ENCODE measurements around the gene KASH5.
A peak's percentile ranks its signal among the peaks of the same experiment; 100 is the strongest.
"Not testable (repeated sequence)": the region's sequence is repeated elsewhere in the genome, so short reads cannot be mapped to it uniquely, and the experiment has no call there.

The KASH5 gene

GRCh38 chr19:49439836-49440235 is 51.8 kb downstream of the KASH5 start:
- no peak for DNase-seq

GRCh38 chr19:49440439-49441209 is 52.6 kb downstream of the KASH5 start:
- no peak for DNase-seq

GRCh38 chr19:49441210-49441959 is 53.3 kb downstream of the KASH5 start, which contains the start of gene SLC17A7:
Gene SLC17A7 (minus strand): TSS chr19:49441527. CDS start chr19:49441379, 148 bp downstream.
- peak; percentile 36 for DNase-seq

- DNase-seq = no peak
These were observed 53.9 kb downstream of the KASH5 start for GRCh38 chr19:49441960-49442350.

- DNase-seq = no peak
These were observed 54.3 kb downstream of the KASH5 start for GRCh38 chr19:49442354-49442753.

GRCh38 chr19:49442771-49443365 is 54.8 kb downstream of the KASH5 start:
- DNase-seq = peak; percentile 53

GRCh38 chr19:49443366-49444099 is 55.5 kb downstream of the KASH5 start:
- DNase-seq = peak; percentile 91

GRCh38 chr19:49444100-49444700 is 56.2 kb downstream of the KASH5 start:
- DNase-seq = not testable (repeated sequence)

GRCh38 chr19:49445997-49446396 is 57.9 kb downstream of the KASH5 start:
- DNase-seq = no peak

- DNase-seq = no peak
These were observed 59.7 kb downstream of the KASH5 start for GRCh38 chr19:49447485-49448431.

GRCh38 chr19:49448432-49448786 is 60.4 kb downstream of the KASH5 start:
- DNase-seq = no peak

GRCh38 chr19:49450405-49450804 is 62.4 kb downstream of the KASH5 start:
- DNase-seq = no peak

- DNase-seq = peak; percentile 87
These were observed 63.6 kb downstream of the KASH5 start, which contains the start of gene PIH1D1 for GRCh38 chr19:49451430-49452181. Gene PIH1D1 (minus strand): TSS chr19:49451814. CDS start chr19:49451574, 240 bp downstream.

GRCh38 chr19:49453013-49453756 is 65.1 kb downstream of the KASH5 start, which contains the start of gene ALDH16A1:
Gene ALDH16A1 (plus strand): TSS chr19:49453225. CDS start chr19:49453332, 107 bp downstream.
- peak; percentile 96 for DNase-seq

GRCh38 chr19:49453757-49454240 is 65.8 kb downstream of the KASH5 start:
- DNase-seq = no peak

GRCh38 chr19:49455773-49456172 is 67.7 kb downstream of the KASH5 start:
- no peak for DNase-seq

GRCh38 chr19:49456326-49456725 is 68.3 kb downstream of the KASH5 start:
- DNase-seq = no peak

GRCh38 chr19:49458567-49458903 is 70.5 kb downstream of the KASH5 start:
- DNase-seq = no peak

- DNase-seq = no peak
These were observed 71.3 kb downstream of the KASH5 start for GRCh38 chr19:49459388-49459787.

- not testable (repeated sequence) for DNase-seq
These were observed 73.1 kb downstream of the KASH5 start for GRCh38 chr19:49461130-49461529.
